ENCODE measurements around the gene IZUMO4. TPM values are rescaled to one million over a fixed set of nuclear protein-coding genes. Genes with fewer than 3 reads are reported as not detected.
A peak's percentile ranks its signal among the peaks of the same experiment; 100 is the strongest.
"Not testable (repeated sequence)": the region's sequence is repeated elsewhere in the genome, so short reads cannot be mapped to it uniquely, and the experiment has no call there.

IZUMO4 gene
- total RNA-seq, 4 donors from 2014 or later = 0.25 to 8.8 (median 4.3) TPM

DNA sequence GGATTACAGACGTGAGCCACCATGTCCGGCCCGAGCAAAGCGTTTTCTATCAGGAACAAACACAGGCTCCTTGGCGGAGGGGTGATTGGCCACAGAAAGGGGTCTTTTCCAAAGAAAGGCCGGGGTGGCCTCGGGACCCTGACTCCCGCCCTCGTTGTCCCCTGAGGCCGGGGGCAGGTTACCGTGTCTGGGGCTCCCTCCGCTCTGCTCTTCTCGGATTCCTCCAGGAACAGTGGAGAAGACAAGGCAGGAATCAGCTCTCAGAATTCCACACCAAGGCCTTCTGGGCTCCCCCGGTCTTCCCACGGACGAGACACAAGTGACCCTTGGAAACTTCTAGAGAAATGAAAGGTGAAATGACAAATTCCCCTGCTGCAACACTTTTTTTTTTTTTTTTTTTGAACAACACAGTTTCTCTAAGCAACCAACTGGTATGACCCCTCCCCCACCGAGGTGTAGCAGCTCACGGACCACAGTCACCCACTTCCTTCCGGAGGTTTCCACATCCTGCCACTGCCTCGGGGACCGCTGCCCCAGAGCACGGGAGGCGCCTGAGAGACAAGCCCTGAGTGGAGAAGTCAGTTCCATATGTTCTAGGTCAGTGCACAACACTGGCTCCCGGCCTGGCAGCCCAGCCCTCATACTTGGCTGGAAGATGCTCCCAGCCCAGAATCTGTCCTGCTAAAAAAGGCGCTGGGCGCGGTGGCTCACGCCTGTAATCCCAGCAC is 11.6 kb upstream of the IZUMO4 start:
- TF ChIP-seq, protein P1, sequence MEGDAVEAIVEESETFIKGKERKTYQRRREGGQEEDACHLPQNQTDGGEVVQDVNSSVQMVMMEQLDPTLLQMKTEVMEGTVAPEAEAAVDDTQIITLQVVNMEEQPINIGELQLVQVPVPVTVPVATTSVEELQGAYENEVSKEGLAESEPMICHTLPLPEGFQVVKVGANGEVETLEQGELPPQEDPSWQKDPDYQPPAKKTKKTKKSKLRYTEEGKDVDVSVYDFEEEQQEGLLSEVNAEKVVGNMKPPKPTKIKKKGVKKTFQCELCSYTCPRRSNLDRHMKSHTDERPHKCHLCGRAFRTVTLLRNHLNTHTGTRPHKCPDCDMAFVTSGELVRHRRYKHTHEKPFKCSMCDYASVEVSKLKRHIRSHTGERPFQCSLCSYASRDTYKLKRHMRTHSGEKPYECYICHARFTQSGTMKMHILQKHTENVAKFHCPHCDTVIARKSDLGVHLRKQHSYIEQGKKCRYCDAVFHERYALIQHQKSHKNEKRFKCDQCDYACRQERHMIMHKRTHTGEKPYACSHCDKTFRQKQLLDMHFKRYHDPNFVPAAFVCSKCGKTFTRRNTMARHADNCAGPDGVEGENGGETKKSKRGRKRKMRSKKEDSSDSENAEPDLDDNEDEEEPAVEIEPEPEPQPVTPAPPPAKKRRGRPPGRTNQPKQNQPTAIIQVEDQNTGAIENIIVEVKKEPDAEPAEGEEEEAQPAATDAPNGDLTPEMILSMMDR (IDR thresholded peaks at IDR 0.05) = no peak
- TF ChIP-seq POLR2A (IDR thresholded peaks at IDR 0.05) = no peak
- intact Hi-C loops (cut with DNase I; ENCODE audit: low total_unique reads) = no loop called here
- 59 to 64% methylated on average over 28 of the region's 28 CpGs for WGBS, 2 donors
- no peak overlapping the region for H3K4me3 ChIP-seq (ENCODE audit: low read depth, poor library complexity, severe bottlenecking)
- DNase-seq (ENCODE audit: low spot score in 2 of 2) = peak; percentile 64 to 93

DNA sequence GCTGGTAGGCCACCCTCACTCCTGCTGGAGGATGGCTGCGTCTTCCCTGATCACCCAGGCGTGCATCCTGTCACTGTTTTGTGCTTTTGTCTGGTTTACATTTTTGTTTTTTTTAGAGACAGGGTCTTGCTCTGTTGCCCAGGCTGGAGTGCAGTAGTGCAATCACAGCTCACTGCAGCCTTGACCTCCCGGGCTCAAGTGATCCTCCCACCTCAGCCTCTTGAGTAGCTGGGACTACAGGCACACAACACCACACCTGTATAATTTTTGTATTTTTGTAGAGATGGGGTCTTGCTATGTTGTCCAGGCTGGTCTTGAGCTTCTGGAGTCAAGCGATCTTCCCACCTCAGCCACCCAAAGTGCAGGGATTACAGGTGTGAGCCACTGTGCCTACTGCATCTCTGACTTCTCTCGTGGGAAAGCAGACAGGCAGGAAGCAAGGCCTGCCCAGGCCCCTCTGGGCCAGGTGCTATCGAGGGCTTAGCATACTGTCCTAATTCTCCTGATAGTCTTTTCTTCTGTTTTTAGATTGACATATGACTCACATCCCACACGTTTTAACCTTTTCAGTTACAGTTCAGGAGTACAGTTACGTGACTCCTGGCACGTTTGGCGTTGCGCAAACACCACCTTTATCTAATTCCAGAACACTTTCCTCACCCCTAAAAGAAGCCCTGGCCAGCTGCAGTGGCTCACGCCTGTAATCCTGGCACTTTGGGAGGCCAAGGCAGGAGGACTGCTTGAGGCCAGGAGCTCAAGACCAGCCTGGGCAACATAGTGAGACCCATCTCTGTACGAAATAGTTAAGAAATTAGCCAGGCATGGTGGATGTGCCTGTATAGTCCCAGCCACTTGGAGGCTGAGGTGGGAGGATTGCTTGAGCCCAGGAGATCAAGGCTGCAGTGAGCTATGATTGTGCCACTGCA is 9.8 kb upstream of the IZUMO4 start:
- intact Hi-C loops (cut with DNase I; ENCODE audit: low total_unique reads); H3K4me3 ChIP-seq (ENCODE audit: low read depth, poor library complexity, severe bottlenecking); DNase-seq (ENCODE audit: low spot score in 2 of 2): not testable (repeated sequence)
- 52 to 63% methylated on average over 13 of the region's 13 CpGs for WGBS, 2 donors

DNA sequence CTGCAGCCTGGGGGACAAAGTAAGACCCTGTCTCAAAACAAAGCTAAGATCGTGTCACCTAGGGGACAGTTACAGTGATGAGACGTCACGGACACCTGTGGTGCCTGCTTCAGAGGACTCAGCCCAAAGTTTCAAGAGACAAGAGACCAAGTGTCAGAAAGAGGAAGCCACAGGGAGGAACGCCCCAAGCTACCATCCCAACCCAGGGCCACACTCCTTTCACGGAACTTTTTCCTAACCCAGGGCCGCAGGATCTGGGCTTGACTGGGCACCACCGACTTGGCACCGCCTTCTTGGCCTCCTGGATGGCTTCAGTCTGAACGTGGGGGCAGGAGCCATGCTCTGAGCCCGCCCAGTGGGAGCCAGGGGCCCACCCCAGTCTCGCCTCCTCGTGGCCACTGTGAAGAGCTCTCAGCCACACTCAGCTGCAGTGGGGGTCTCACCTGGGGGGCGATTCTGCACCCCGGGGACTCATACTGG is 9.1 kb upstream of the IZUMO4 start:
- intact Hi-C loops (cut with DNase I; ENCODE audit: low total_unique reads) = no loop called here
- no peak for DNase-seq (ENCODE audit: low spot score in 2 of 2)
- no peak overlapping the region for H3K4me3 ChIP-seq (ENCODE audit: low read depth, poor library complexity, severe bottlenecking)
- 69% methylated on average over 12 to 14 of the region's 14 CpGs for WGBS, 2 donors
- TF ChIP-seq, protein P1 (IDR thresholded peaks at IDR 0.05) = no peak
- TF ChIP-seq POLR2A (IDR thresholded peaks at IDR 0.05) = no peak

DNA sequence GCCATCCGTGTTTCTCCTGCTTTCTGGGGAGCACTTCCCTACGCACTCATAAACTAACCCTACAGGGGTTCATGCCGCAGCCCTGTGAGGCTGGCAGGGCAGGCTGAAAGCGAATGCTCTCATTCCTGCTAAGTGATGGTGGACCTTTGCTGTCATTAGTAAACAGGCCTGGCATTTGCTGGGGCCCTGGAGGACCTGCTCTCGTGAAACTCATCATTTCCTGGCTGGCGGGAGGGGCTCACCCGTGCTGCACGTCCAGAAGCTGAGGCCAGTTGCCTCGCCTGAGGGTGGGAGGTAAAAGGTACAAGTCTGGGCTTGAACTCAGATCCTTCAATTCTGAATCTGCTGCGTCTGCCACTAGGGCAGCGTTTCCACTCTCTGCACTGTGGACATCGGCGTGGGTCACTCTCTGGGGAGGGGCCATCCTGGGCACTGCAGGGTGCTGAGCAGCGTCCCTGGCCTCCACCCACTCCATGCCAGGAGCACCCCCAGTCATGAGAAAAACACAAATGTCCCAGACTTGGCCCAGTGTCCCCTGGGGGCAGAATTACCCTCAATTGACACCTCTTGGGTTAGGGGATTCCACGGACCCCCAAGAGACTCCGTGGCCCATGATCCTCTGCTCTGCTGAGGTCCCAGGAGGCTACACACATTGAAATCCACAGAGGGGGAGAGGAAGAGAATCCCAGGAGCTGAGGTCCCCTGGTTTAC is 7.6 kb upstream of the IZUMO4 start:
- intact Hi-C loops (cut with DNase I; ENCODE audit: low total_unique reads) = no loop called here
- H3K4me3 ChIP-seq (ENCODE audit: low read depth, poor library complexity, severe bottlenecking) = no peak overlapping the region
- TF ChIP-seq POLR2A (IDR thresholded peaks at IDR 0.05) = no peak
- TF ChIP-seq, protein P1 (IDR thresholded peaks at IDR 0.05) = no peak
- 43 to 46% methylated on average over 16 of the region's 16 CpGs for WGBS, 2 donors
- no peak for DNase-seq (ENCODE audit: low spot score in 2 of 2)

DNA sequence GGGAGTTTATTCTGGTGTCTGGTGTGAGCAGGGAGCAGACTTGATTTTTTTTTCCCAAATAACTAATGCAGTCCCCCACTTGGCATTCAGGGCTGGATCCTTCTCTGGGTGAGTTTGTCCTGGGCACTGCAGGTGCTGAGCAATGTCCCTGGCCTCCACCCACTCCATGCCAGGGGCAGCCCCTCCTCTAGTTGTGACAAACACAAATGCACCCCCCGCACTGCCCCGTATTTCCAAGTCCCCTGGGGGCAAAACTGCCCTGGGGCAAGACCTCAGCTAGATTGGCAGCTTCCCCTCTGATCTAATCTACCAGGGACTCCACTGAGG is 7.0 kb upstream of the IZUMO4 start:
- 21 to 53% methylated on average over 2 of the region's 2 CpGs for WGBS, 2 donors
- no peak overlapping the region for H3K4me3 ChIP-seq (ENCODE audit: low read depth, poor library complexity, severe bottlenecking)
- no peak for DNase-seq (ENCODE audit: low spot score in 2 of 2)
- intact Hi-C loops (cut with DNase I; ENCODE audit: low total_unique reads) = no loop called here
- no peak for TF ChIP-seq POLR2A (IDR thresholded peaks at IDR 0.05)
- TF ChIP-seq, protein P1 (IDR thresholded peaks at IDR 0.05) = no peak

DNA sequence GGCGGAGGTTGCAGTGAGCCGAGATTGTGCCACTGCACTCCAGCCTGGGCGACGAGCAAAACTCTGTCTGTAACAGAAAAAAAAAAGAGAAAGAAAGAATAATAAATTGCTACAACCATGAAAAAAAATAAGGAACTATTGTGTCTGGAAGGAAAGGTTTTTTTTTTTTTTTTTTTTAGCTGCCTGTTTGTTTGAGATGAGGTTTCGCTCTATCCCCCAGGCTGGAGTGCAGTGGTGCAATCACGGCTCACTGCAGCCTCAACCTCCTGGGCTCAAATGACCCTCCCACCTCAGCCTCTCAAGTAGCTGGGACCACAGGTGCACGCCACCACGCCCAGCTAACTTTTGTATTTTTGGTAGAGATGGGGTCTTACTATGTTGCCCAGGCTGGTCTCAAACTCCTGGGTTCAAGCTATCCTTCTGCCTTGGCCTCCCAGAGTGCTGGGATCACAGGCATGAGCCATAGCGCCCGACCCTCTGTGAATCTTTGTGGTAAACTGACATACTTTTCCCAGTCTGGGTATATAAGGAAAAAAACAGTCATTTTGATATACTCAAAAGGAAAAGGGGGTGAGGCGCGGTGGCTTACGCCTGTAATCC is 4.7 kb upstream of the IZUMO4 start:
- 93 to 94% methylated on average over 13 of the region's 13 CpGs for WGBS, 2 donors
- H3K4me3 ChIP-seq (ENCODE audit: low read depth, poor library complexity, severe bottlenecking); DNase-seq (ENCODE audit: low spot score in 2 of 2); intact Hi-C loops (cut with DNase I; ENCODE audit: low total_unique reads): not testable (repeated sequence)
